ENCODE data around the gene FAIM.

DNA sequence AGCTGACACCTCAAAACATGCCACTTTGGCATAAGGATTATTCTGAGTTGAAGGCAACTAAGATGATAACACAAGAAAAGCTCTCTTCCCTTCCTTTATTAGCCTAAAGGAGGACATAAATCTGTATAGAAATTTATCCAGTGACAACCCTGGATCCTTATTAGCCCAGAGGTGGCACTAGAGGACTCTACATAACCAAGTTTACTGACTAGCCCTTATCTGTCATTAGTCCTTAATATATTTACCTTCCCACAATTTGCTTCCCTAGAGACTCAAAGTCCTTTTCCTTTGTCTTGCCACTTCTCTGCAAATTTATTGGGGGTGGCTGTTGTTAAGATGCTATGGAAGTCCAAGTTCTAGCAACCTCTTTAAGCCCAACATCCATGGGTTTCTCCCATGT lies 41.2 kb upstream of the FAIM start:
- TF ChIP-seq, protein P1, sequence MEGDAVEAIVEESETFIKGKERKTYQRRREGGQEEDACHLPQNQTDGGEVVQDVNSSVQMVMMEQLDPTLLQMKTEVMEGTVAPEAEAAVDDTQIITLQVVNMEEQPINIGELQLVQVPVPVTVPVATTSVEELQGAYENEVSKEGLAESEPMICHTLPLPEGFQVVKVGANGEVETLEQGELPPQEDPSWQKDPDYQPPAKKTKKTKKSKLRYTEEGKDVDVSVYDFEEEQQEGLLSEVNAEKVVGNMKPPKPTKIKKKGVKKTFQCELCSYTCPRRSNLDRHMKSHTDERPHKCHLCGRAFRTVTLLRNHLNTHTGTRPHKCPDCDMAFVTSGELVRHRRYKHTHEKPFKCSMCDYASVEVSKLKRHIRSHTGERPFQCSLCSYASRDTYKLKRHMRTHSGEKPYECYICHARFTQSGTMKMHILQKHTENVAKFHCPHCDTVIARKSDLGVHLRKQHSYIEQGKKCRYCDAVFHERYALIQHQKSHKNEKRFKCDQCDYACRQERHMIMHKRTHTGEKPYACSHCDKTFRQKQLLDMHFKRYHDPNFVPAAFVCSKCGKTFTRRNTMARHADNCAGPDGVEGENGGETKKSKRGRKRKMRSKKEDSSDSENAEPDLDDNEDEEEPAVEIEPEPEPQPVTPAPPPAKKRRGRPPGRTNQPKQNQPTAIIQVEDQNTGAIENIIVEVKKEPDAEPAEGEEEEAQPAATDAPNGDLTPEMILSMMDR (conservative IDR thresholded peaks at IDR 0.05; ENCODE audit: low read depth, low read length), result peak; percentile 37
- TF ChIP-seq EZH2phosphoT487 (IDR thresholded peaks at IDR 0.05; ENCODE audit: borderline replicate concordance, low read length), result no peak
